NCI-H2107 treated with DMSO at 0.1 percent for 48 hours (cell line): ENCODE results near the gene CLDN7.

Source experiments
- DNase-seq: peaks from one replicate; lab custom pipeline; 2025; ENCODE audit not compliant: unreplicated experiment; lab: John Stamatoyannopoulos, UW

Gene CLDN7

DNA sequence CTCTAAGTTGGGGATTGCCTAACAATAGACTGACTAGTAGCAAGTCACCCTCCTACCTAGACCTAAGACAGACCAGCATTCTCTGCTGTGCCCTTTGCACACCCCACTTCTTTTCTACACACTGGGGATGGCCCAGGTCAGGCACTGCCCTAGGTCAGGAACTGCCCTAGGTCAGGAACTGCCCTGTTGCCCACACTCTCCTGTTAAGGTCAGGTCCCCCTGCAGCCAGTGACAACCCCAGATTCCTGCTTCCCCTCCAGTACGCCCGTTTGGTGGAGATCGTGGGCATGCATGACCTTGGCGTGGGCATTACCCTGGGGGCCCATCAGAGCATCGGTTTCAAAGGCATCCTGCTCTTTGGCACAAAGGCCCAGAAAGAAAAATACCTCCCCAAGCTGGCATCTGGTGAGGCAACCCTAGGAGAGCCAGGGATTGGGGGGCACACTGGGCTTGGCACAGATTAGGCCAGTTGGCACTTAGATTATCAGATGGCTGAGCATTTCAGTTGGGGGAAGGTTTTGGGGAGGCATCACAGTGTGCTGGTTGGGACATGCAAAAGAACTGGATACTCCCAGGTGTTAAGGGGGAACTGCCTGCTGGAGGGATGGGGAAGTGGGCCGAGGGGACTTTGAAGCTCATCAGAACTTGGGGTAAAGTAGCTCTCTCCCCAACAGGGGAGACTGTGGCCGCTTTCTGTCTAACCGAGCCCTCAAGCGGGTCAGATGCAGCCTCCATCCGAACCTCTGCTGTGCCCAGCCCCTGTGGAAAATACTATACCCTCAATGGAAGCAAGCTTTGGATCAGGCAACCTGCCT is 40.8 kb downstream of the CLDN7 start:
- DNase-seq, result no peak

- DNase-seq, result no peak
These were observed 41.5 kb downstream of the CLDN7 start for GRCh38 chr17:7220593-7221277.

- no peak for DNase-seq
These were observed 42.3 kb downstream of the CLDN7 start, which contains the start of the genes ACADVL and DLG4 for GRCh38 chr17:7219812-7220592. Gene ACADVL, plus strand, starts transcription at chr17:7219938. Its CDS starts 47 bp downstream, at chr17:7219985. Gene DLG4, minus strand, starts transcription at chr17:7219836.

GRCh38 chr17:7219229-7219811 is 43.0 kb downstream of the CLDN7 start:
- DNase-seq, result no peak

DNA sequence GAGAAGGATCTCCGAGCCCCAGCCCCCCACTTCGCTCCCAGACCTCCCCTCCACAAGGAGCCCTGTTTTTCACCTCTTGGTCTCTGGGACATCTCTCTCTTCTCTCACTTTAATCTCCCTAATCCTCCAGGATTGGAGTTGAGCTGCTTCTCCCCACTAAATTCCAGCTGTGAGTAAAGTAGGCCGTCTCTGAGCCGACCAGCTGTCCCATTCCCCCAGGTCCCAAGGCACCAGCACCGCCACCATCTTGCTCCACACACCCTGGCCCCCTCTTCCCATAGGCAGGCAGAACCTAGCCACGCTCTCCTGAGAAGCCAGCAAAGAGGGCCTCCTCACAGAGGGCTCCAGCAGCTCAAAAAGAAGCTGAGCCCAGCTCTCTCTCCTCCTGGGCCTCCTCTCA is 43.5 kb downstream of the CLDN7 start:
- DNase-seq, result no peak

- no peak for DNase-seq
These were observed 44.1 kb downstream of the CLDN7 start for GRCh38 chr17:7218166-7218565.

DNA sequence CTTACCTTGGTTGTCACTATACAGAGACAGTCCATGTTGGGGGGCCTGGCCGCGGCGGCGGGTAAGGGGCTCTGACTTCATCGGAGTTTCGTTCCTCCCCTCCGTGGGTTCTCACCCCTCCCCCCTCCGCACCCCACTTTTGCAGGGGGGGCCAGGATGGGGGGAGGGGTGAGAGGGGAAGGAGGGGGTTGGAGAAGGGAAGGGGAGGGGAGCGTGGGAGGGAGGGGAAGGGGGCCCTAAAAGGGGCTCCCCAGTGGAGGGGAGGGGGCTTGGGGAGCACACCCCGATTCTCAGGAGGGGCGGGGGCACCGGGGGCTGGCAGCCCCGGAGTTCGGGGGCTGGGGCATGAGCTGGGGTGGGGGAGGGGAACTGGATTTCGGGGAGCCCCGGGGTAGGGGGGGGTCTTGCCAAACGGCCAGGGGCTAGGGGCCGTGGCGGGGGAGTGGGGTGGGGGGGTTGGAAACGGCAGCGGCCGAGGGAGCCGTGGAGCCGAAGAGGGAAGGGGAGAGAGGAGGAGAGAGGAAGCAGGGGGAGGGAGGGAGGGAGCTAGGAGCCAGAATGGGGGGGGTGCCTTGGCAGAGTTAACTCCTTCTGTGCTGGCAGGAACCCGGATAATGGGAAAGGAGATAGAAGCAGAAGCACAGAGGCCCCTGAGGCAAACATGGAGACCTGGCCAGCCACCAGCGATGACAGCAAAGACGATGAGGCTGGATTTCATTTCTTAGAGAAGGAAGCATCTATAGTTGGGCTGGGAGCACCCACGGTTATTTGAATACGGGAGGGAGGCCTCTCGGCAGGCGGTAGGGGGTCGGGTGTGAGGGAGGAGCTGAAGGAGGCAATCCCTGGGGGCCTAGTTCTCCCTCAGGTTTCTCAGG is 44.9 kb downstream of the CLDN7 start:
- DNase-seq, result no peak

DNA sequence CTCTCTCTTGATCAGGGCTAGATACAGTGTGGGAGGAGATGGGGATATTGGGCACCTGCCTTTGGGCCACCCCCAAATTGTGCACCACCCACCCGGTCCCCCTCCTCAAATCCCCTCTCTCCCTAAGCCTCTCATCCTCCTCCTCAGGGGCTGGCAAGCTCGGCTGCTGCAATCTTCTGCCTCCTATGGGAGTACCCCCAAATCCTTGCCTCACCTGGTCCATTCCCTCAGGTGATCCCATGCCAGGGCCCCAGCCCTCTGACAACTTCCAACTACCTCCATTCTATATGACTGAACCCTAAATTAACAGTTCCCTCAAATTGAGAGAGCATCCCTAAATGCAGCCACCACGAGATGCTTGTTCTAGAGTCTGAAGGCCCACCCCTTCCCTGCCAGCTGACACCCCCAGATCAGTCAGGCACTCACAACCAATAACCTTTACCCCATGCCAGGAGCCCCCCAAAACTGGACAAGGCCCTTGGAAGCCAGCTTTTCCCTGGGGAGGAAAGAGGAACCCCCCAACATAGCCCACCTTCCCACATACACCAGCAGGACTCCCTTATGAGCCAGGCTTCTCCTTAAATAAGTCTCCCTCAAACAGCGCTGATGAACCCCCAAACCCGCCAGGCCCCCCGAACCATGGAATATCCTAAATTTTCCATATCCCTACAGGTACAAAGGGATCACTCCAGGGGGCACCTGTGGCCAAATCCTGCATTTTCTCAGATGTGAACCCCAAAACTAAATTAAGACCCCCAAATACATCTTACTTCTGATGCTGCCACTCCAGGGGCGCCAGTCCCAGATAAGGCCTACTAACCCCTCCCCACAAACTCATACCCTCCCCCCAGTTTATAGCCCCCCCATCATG is 45.8 kb downstream of the CLDN7 start:
- DNase-seq, result no peak

DNA sequence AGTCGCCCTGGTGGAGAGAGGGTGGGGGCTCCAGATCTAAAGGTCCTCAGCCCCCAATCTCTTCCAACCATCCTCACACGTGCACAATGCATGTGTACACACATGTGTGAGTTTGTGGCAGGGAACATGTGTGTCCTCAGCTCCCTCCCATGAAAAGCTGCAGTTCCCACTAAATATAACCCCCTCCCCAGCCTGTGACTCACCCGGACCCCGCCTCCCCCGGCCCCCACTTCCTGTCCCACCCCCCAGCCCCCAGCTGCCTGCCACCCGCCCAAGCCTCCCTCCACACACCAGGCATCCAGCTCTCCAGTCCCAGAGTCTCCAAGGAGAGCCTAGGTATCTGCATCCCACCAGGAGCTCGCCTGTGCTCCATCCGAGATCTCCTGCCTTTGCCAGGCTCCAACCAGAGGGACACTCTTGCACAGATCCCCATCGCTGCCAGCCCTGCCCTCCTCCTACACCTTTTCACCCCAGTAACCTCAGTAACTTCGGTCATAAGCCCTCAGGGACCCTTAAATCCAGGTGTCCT is 46.6 kb downstream of the CLDN7 start:
- no peak for DNase-seq

- DNase-seq, result no peak
These were observed 47.1 kb downstream of the CLDN7 start for GRCh38 chr17:7215136-7215638.

DNA sequence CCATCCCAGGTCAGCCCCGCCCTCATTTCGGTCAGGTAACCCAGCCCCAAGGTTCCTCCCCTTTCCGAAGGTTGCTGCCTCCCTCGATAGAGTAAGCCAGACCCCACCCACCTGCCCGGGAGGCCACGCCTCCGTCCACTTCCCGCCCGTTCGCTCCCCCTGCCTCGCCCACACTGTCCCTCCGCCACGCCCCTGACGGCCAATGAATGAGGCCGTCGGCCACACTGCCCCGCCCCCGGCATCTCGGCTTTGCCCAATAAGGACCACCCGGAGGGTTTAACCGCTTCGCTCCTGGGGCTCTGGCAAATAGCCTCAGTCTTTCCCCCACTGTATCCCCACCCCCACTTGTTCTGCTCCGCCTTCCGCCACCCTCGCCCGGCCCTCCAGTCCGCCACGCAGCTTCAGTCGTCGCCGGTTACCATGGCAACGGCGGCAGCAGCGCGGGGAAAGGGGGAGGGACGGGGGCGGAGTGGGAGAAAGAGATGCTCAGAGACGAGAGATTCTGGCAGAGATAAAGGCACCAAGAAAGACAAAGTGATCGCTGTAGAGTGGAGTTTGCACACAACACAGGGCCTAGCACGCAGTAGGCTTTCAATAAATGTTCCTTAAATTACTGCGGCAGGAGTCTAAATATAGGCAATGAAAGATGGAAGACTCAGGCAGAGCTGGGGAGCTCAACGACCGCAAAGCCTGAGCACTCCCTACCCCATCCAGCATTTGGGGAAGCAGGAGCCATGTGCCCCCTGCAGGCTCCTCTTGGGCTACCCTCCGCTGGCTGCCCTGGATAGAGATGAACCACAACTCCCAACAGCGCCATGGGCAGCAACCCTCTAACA is 47.8 kb downstream of the CLDN7 start:
- peak; percentile 70 for DNase-seq

DNA sequence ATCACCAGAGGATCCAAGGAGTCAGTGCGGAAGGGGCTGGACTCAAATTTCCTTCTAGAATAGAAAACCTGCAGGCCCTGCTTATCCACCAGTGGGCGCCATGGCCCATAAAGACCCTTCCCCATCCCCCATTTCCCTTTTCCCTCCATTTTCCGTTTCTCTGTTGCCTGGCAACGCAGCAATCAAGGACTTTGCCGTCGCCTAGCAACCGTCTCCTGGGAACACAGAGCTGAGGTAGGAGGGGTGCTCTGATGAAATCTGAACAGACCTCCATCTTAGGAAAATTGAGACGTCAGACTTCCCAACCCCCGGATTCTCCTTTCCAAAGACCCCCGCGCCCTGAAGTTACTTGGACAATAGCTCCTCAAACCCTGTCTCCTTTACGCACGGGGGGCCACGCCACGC is 48.4 kb downstream of the CLDN7 start:
- DNase-seq, result peak; percentile 47

DNA sequence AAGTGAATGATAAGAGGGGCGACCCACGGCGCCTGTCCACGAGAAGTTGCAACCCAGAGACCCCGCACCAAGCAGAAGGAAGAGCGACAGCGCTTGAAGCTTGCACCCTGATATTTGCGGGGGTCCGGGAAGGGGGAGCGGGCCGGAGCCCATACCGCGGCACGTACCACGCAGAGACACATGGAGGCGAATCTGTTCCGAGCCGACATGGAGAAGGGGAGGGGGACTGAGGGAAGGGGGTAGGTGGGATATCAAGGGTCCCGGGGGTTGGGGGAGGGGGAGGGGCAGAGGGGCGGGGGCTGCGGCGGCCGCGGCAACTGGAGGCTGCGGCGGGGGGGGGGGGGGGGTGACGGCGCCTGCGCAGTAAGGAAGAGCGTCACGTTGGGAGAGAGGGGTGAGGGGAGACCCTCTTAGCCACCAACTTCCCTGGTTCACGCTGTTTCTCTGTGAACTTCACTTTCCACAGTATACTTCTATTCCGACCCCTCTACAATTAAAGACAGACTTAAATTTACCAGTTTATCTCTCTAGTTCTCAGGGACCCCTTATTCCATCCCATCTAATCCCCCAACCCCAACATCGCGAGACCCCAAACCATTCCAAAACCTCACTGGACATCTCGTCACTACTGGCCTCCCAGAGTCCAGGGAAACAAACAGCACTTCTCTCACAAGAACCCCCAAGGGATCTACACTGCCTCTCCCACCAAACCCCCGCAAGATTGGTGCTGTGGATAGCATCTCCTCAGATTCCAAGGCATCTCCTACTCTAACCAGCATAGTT is 50.6 kb downstream of the CLDN7 start:
- no peak for DNase-seq
